HEK293 (cell line): Measurements from ENCODE around the gene REC114.
A peak's percentile ranks its signal among the peaks of the same experiment; 100 is the strongest.

Experiments
- CTCF ChIA-PET: fragments of 350-600 bp; formaldehyde crosslinking; extraction: SDS; loops from one replicate; lab custom pipeline; 2021; ENCODE audit warnings: antibody characterized with exemption; lab: Yijun Ruan, JAX
- POLR2A ChIA-PET: fragments of 300-600 bp; formaldehyde crosslinking; extraction: SDS; loops from one replicate; lab custom pipeline; 2020; ENCODE audit warnings: antibody characterized with exemption, inconsistent platforms; lab: Yijun Ruan, JAX
- H3K27ac ChIP-seq: fragments of 200-500 bp; sonication (Bioruptor generic); 2 replicates; pipeline ENCODE4 v1.5.1; 2014; ENCODE audit warnings: low read depth, low read length, control low read depth, inconsistent platforms; ENCODE audit errors: extremely low read depth
- H3K36me3 ChIP-seq, 2 experiments: fragments of 200-500 bp in 1 of 2; sonication (Bioruptor generic) in 1 of 2; 1 replicate in 1 of 2; 2 replicates in 1 of 2; pipeline ENCODE4 v1.5.1; 2014 to 2017; ENCODE audit warnings: inconsistent platforms in 2 of 2, low read length in 2 of 2; ENCODE audit not compliant: control insufficient read depth in 2 of 2, insufficient read depth in 1 of 2
- H3K4me1 ChIP-seq: fragments of 200-500 bp; sonication (Bioruptor generic); 2 replicates; pipeline ENCODE4 v1.5.1; 2014; ENCODE audit warnings: mild to moderate bottlenecking, low read length, inconsistent platforms; ENCODE audit not compliant: control insufficient read depth, insufficient read depth
- H3K4me3 ChIP-seq: 2 replicates; pipeline ENCODE4 v1.5.1; 2011; ENCODE audit warnings: low read depth, mild to moderate bottlenecking, control low read depth, low read length, moderate library complexity
- H3K9me3 ChIP-seq: fragments of 200-500 bp; sonication (Bioruptor generic); 2 replicates; pipeline ENCODE4 v1.5.1; 2014; ENCODE audit warnings: low read depth, low read length, inconsistent platforms; ENCODE audit not compliant: control insufficient read depth, insufficient read depth
- GLIS1 ChIP-seq: fragments of 450-650 bp; formaldehyde crosslinking; IDR thresholded peaks from 2 replicates; pipeline ENCODE4 v1.5.1; 2016; ENCODE audit warnings: missing biosample characterization, missing genetic modification characterization
- KLF9 ChIP-seq: fragments of 450-650 bp; formaldehyde crosslinking; IDR thresholded peaks from 2 replicates; pipeline ENCODE4 v1.5.1; 2016; ENCODE audit warnings: missing biosample characterization, missing genetic modification characterization, low read depth
- YY1 ChIP-seq: fragments of 450-650 bp; formaldehyde crosslinking; IDR thresholded peaks from 2 replicates; pipeline ENCODE4 v1.5.1; 2018; ENCODE audit warnings: missing biosample characterization, missing genetic modification characterization
- ZBTB20 ChIP-seq: fragments of 450-650 bp; formaldehyde crosslinking; IDR thresholded peaks from 2 replicates; pipeline ENCODE4 v1.5.1; 2016; ENCODE audit warnings: missing biosample characterization, missing genetic modification characterization
- ZIC2 ChIP-seq: fragments of 450-650 bp; formaldehyde crosslinking; IDR thresholded peaks from 2 replicates; pipeline ENCODE4 v1.5.1; 2016; ENCODE audit warnings: missing biosample characterization, missing genetic modification characterization
- ZNF19 ChIP-seq: fragments of 450-650 bp; formaldehyde crosslinking; IDR thresholded peaks from 2 replicates; pipeline ENCODE4; 2016; ENCODE audit warnings: missing biosample characterization, missing genetic modification characterization, low read depth
- ZNF23 ChIP-seq: fragments of 450-650 bp; formaldehyde crosslinking; IDR thresholded peaks from 2 replicates; pipeline ENCODE4 v1.5.1; 2016; ENCODE audit warnings: missing biosample characterization, missing genetic modification characterization, borderline replicate concordance
- ZNF292 ChIP-seq: fragments of 450-650 bp; formaldehyde crosslinking; IDR thresholded peaks from 2 replicates; pipeline ENCODE4 v1.5.1; 2016; ENCODE audit warnings: low read depth, missing biosample characterization, missing genetic modification characterization, borderline replicate concordance
- ZNF548 ChIP-seq: fragments of 450-650 bp; formaldehyde crosslinking; IDR thresholded peaks from 2 replicates; pipeline ENCODE4 v1.5.1; 2016; ENCODE audit warnings: missing biosample characterization, missing genetic modification characterization
- ZNF571 ChIP-seq: fragments of 450-650 bp; formaldehyde crosslinking; IDR thresholded peaks from 2 replicates; pipeline ENCODE4 v1.5.0; 2017; ENCODE audit warnings: missing biosample characterization, missing genetic modification characterization
- ZNF677 ChIP-seq: fragments of 450-650 bp; IDR thresholded peaks from 2 replicates; pipeline ENCODE4 v1.5.0; 2018; ENCODE audit warnings: missing biosample characterization, mild to moderate bottlenecking, missing genetic modification characterization, moderate library complexity
- TF ChIP-seq, protein P1 (sequence below): fragments of 450-650 bp; formaldehyde crosslinking; IDR thresholded peaks from 2 replicates; pipeline ENCODE4 v1.5.1; 2016; ENCODE audit warnings: missing biosample characterization, missing genetic modification characterization
- TF ChIP-seq, protein P2 (sequence below): fragments of 450-650 bp; formaldehyde crosslinking; conservative IDR thresholded peaks from 2 replicates; pipeline ENCODE4 v1.5.1; 2016; ENCODE audit warnings: low read depth, missing biosample characterization, missing genetic modification characterization
- TF ChIP-seq, protein P3 (sequence below): fragments of 450-650 bp; formaldehyde crosslinking; IDR thresholded peaks from 2 replicates; pipeline ENCODE4 v1.5.1; 2016; ENCODE audit warnings: missing biosample characterization, missing genetic modification characterization
- TF ChIP-seq, protein P4 (sequence below): fragments of 450-650 bp; formaldehyde crosslinking; IDR thresholded peaks from 2 replicates; pipeline ENCODE4 v1.5.1; 2016; ENCODE audit warnings: missing biosample characterization, missing genetic modification characterization, borderline replicate concordance
- TF ChIP-seq, protein P5 (sequence below): fragments of 450-650 bp; formaldehyde crosslinking; IDR thresholded peaks from 2 replicates; pipeline ENCODE4 v1.5.1; 2017; ENCODE audit warnings: missing biosample characterization, missing genetic modification characterization
- TF ChIP-seq, protein P6 (sequence below): fragments of 450-650 bp; formaldehyde crosslinking; IDR thresholded peaks from 2 replicates; pipeline ENCODE4 v1.5.1; 2016; ENCODE audit warnings: missing biosample characterization, missing genetic modification characterization
- TF ChIP-seq, protein P7 (sequence below): fragments of 450-650 bp; formaldehyde crosslinking; IDR thresholded peaks from 2 replicates; pipeline ENCODE4 v1.5.1; 2016; ENCODE audit warnings: missing biosample characterization, missing genetic modification characterization

REC114 gene

DNA sequence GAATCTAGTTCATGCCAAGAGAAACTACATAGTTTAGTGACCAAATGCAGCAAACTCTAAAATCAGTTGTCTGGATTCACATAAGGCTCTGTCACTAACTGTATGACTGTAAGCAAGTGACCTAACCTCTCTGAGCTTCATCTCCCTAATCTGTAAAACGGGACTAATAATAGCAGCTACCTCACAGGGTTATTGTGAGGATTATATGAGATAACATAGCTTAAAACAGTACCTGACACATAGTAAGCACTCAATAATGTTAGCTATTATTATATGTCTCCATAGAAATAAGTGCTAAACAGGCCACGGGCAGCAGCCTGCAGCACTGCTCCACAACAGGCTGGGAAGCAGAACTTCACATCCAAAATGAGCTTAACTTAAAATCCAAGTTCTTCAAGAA, 160.0 kb downstream of the REC114 start (continued):
- TF ChIP-seq ZNF571 (tag by site-specific recombination): no peak
- TF ChIP-seq, protein P1, sequence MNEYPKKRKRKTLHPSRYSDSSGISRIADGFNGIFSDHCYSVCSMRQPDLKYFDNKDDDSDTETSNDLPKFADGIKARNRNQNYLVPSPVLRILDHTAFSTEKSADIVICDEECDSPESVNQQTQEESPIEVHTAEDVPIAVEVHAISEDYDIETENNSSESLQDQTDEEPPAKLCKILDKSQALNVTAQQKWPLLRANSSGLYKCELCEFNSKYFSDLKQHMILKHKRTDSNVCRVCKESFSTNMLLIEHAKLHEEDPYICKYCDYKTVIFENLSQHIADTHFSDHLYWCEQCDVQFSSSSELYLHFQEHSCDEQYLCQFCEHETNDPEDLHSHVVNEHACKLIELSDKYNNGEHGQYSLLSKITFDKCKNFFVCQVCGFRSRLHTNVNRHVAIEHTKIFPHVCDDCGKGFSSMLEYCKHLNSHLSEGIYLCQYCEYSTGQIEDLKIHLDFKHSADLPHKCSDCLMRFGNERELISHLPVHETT (tag by site-specific recombination): no peak
- no peak for TF ChIP-seq ZNF292 (tag by site-specific recombination)
- TF ChIP-seq, all 188 proteins: peak for 0

DNA sequence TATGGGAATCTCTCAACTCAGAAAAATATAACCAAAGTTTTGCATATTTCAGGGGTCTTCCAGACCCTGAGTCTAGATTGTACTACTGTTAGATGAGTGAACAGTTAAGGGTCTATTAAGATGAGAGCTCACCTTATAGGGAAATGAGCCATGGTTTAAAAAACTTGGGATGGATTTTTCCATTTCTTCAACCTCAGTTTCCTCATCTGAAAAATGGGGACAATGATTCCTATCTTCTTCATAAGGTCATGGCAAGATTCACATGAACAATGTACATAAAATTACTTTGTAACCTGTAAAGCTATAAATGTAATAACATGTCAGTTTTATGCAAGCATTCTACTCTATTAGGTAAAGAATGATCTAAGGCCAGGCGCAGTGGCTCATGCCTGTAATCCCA, 161.5 kb downstream of the REC114 start:
- Histone ChIP-seq H3K36me3 (peaks cover 0 to 5% of the 10 kb centered on the region in 2 experiments; a peak in 1 of 3 replicates), H3K27ac (no peak overlapping the region), H3K4me1 (peaks cover 41% of the 10 kb centered on the region), H3K9me3 (no peaks in the 10 kb centered on the region)
- POLR2A ChIA-PET: no interaction called here
- CTCF ChIA-PET: interaction anchor here (0.6 to 5.5 kb wide), 9 partner anchors 8 to 1144 kb away, joined by 3 to 36 read pairs (median 3); no protein-coding TSS in a partner anchor
- no peak for TF ChIP-seq YY1 (tag by site-specific recombination)
- TF ChIP-seq, all 188 proteins: peak for 0
- no peak overlapping the region for H3K4me3 ChIP-seq

DNA sequence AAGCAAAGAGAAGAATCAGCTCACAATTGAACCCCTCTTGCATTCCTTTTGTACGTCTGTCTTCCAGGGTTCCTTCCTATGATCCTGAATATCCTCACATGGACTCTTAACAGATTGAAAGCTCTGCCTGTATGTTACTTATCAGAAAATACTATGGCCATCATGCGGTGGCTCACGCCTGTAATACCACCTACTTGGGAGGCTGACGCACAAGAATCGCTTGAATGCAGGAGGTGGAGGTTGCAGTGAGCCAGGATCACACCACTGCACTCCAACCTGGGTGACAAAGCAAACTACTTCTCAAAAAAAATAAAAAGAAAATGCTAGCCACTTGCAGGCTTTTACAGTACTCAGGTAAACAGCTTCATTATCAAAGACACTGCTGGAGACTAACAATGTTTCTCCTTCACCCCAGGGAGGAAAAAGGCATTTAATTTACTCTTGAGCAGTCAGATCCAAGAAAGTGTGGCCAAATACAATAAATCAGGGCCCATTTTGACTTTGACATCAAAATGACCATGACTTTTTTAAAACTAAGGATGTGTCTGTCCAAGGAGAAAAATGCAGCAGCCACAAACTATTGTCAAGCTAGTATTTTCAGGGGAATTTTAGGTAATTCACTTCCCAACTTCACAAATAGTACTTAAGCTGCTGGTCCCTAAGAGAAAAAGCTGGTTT, 162.9 kb downstream of the REC114 start:
- Histone ChIP-seq H3K36me3 (peaks cover 0 to 8% of the 10 kb centered on the region in 2 experiments; a peak in 1 of 3 replicates), H3K4me3 (no peak overlapping the region), H3K4me1 (peaks cover 29% of the 10 kb centered on the region), H3K9me3 (no peaks in the 10 kb centered on the region), H3K27ac (no peak overlapping the region)
- ChIA-PET POLR2A (interaction anchor here (1.4 to 1.9 kb wide), 2 partner anchors 28 to 30 kb away, joined by 4 to 5 read pairs; partner anchors contain the start of gene NPTN), CTCF (interaction anchor here (0.6 to 5.5 kb wide), 7 partner anchors 12 to 332 kb away, joined by 3 to 36 read pairs (median 5); no protein-coding TSS in a partner anchor)
- no peak for TF ChIP-seq ZBTB20 (tag by site-specific recombination)
- no peak for TF ChIP-seq YY1 (tag by site-specific recombination)
- TF ChIP-seq GLIS1: 0 out of 2 replicates have a peak, but pooled peaks have one; percentile 16
- TF ChIP-seq, protein P2, sequence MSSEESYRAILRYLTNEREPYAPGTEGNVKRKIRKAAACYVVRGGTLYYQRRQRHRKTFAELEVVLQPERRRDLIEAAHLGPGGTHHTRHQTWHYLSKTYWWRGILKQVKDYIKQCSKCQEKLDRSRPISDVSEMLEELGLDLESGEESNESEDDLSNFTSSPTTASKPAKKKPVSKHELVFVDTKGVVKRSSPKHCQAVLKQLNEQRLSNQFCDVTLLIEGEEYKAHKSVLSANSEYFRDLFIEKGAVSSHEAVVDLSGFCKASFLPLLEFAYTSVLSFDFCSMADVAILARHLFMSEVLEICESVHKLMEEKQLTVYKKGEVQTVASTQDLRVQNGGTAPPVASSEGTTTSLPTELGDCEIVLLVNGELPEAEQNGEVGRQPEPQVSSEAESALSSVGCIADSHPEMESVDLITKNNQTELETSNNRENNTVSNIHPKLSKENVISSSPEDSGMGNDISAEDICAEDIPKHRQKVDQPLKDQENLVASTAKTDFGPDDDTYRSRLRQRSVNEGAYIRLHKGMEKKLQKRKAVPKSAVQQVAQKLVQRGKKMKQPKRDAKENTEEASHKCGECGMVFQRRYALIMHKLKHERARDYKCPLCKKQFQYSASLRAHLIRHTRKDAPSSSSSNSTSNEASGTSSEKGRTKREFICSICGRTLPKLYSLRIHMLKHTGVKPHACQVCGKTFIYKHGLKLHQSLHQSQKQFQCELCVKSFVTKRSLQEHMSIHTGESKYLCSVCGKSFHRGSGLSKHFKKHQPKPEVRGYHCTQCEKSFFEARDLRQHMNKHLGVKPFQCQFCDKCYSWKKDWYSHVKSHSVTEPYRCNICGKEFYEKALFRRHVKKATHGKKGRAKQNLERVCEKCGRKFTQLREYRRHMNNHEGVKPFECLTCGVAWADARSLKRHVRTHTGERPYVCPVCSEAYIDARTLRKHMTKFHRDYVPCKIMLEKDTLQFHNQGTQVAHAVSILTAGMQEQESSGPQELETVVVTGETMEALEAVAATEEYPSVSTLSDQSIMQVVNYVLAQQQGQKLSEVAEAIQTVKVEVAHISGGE (tag by site-specific recombination): no peak
- TF ChIP-seq, protein P3, sequence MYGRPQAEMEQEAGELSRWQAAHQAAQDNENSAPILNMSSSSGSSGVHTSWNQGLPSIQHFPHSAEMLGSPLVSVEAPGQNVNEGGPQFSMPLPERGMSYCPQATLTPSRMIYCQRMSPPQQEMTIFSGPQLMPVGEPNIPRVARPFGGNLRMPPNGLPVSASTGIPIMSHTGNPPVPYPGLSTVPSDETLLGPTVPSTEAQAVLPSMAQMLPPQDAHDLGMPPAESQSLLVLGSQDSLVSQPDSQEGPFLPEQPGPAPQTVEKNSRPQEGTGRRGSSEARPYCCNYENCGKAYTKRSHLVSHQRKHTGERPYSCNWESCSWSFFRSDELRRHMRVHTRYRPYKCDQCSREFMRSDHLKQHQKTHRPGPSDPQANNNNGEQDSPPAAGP: no peak
- TF ChIP-seq, protein P4, sequence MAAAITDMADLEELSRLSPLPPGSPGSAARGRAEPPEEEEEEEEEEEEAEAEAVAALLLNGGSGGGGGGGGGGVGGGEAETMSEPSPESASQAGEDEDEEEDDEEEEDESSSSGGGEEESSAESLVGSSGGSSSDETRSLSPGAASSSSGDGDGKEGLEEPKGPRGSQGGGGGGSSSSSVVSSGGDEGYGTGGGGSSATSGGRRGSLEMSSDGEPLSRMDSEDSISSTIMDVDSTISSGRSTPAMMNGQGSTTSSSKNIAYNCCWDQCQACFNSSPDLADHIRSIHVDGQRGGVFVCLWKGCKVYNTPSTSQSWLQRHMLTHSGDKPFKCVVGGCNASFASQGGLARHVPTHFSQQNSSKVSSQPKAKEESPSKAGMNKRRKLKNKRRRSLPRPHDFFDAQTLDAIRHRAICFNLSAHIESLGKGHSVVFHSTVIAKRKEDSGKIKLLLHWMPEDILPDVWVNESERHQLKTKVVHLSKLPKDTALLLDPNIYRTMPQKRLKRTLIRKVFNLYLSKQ: no peak
- TF ChIP-seq, protein P5, sequence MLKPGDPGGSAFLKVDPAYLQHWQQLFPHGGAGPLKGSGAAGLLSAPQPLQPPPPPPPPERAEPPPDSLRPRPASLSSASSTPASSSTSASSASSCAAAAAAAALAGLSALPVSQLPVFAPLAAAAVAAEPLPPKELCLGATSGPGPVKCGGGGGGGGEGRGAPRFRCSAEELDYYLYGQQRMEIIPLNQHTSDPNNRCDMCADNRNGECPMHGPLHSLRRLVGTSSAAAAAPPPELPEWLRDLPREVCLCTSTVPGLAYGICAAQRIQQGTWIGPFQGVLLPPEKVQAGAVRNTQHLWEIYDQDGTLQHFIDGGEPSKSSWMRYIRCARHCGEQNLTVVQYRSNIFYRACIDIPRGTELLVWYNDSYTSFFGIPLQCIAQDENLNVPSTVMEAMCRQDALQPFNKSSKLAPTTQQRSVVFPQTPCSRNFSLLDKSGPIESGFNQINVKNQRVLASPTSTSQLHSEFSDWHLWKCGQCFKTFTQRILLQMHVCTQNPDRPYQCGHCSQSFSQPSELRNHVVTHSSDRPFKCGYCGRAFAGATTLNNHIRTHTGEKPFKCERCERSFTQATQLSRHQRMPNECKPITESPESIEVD: peak; percentile 76
- TF ChIP-seq, protein P6, sequence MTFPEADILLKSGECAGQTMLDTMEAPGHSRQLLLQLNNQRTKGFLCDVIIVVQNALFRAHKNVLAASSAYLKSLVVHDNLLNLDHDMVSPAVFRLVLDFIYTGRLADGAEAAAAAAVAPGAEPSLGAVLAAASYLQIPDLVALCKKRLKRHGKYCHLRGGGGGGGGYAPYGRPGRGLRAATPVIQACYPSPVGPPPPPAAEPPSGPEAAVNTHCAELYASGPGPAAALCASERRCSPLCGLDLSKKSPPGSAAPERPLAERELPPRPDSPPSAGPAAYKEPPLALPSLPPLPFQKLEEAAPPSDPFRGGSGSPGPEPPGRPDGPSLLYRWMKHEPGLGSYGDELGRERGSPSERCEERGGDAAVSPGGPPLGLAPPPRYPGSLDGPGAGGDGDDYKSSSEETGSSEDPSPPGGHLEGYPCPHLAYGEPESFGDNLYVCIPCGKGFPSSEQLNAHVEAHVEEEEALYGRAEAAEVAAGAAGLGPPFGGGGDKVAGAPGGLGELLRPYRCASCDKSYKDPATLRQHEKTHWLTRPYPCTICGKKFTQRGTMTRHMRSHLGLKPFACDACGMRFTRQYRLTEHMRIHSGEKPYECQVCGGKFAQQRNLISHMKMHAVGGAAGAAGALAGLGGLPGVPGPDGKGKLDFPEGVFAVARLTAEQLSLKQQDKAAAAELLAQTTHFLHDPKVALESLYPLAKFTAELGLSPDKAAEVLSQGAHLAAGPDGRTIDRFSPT (tag by site-specific recombination): no peak
- TF ChIP-seq ZNF677 (tag by site-specific recombination): no peak
- no peak for TF ChIP-seq ZNF19
- 0 out of 2 replicates have a peak, but pooled peaks have one; percentile 6 for TF ChIP-seq ZIC2 (tag by site-specific recombination)
- no peak for TF ChIP-seq KLF9
- no peak for TF ChIP-seq ZNF23 (tag by site-specific recombination)
- TF ChIP-seq, protein P7, sequence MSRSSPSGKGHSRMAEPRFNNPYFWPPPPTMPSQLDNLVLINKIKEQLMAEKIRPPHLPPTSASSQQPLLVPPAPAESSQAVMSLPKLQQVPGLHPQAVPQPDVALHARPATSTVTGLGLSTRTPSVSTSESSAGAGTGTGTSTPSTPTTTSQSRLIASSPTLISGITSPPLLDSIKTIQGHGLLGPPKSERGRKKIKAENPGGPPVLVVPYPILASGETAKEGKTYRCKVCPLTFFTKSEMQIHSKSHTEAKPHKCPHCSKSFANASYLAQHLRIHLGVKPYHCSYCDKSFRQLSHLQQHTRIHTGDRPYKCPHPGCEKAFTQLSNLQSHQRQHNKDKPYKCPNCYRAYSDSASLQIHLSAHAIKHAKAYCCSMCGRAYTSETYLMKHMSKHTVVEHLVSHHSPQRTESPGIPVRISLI (tag by site-specific recombination): no peak
- TF ChIP-seq ZNF548 (tag by site-specific recombination): no peak
